Omental fat pad (tissue), 4 donors: Measurements from ENCODE around the gene FAR2. TPM values are rescaled to one million over a fixed set of nuclear protein-coding genes. Genes with fewer than 3 reads are reported as not detected.

Experiments used
- ATAC-seq: fragments of 150-250 bp; one replicate; pipeline ENCODE4 v1.9.1; 2016; ENCODE audit warnings: mild to moderate bottlenecking, moderate library complexity; ENCODE audit not compliant: low FRiP score
- DNase-seq: peaks from one replicate; pipeline ENCODE4 v3.0.0-alpha.2; 2019; ENCODE audit warnings: low spot score
- CTCF ChIP-seq, 3 donors: fragments of 450-650 bp; IDR thresholded peaks; one replicate each; pipeline ENCODE4 v1.5.1; 2016 to 2017; ENCODE audit warnings: antibody characterized with exemption in 3 of 3, mild to moderate bottlenecking in 3 of 3, moderate library complexity in 2 of 3
- total RNA-seq, 4 donors: library from RNA; depleted of rRNA; stranded (reverse); fragments of >200 nt; gene quantifications; one replicate each; pipeline ENCODE4 v1.1.0, GENCODE V29; 2016

The FAR2 gene
- total RNA-seq, 4 donors from 2014 or later, result 4.5 to 25.4 (median 18.7) TPM

- no peak for DNase-seq
- no peak for TF ChIP-seq CTCF (IDR thresholded peaks at IDR 0.05)
- ATAC-seq, result no peak
Observed at GRCh38 chr12:29225834-29226233, 76.8 kb downstream of the FAR2 start.

- ATAC-seq (no peak), DNase-seq (no peak)
- TF ChIP-seq CTCF (IDR thresholded peaks at IDR 0.05), result no peak
Observed at GRCh38 chr12:29226616-29227015, 77.5 kb downstream of the FAR2 start.

DNA sequence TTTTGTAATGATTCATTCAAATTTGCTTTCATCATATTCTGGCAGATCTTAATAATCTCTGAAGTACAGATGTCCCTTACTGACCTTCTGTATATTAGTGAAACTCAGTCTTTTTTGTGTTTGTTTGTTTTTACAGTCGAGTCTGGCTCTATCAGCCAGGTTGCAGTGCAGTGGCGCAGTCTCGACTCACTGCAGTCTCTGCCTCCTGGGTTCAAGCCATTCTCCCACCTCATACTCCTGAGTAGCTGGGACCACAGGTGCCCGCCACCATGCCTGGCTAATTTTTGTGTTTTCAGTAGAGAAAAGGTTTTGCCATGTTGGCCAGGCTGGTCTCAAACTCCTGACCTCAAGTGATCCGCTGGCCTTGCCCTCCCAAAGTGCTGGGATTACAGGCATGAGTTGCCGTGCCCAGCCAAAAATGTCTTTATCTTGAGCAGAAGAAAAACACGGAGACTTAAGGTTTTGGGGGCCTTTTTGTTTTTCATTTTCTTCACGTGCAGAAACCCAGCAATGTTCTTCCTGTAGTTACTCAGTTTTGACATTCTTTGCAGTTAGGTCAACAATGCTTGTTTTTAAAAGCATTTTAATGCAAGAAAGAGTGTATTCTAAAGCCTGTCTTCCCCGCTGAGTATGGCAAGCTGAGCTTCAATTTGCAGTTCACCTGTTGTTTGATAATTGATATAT, 79.5 kb downstream of the FAR2 start:
- no peak for TF ChIP-seq CTCF (IDR thresholded peaks at IDR 0.05)
- ATAC-seq (no peak), DNase-seq (no peak)

DNA sequence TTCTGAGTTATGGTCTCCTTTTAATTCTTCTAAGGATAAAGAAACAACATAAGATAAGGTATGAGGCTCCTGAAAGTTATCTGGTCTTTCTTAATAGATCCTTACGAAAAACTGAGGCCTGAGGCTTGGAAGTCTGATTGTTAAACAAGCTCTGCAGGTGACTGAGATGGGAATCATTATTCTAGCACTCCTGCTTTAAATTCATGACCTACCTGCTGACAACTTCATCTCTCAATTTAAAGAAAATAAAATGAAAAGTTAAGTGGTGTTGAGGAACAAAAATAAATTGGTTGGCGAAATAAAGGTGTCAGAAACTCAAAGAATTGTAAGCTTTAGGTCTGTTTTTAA, 80.1 kb downstream of the FAR2 start:
- ATAC-seq, result no peak
- no peak for DNase-seq
- no peak for TF ChIP-seq CTCF (IDR thresholded peaks at IDR 0.05)

DNA sequence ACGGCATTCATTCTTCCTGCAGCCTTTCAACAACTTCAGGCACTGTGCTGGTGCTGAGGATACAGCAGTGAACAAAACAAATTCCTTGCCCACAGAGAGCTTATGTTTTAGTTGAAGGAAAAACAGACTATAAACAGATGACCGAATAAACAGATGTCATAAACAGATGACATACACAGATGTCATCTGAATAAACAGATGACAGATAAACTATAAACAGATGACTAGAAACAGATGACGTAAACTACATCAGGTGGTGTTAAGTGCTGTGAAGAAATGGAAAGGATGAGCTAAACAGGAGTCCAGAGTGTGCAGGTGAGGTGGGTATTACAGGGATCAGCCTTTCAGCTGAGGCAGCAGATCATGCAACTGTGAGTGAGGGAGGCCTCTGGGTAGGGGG, 80.9 kb downstream of the FAR2 start:
- DNase-seq, result no peak
- ATAC-seq, result no peak
- no peak for TF ChIP-seq CTCF (IDR thresholded peaks at IDR 0.05)

DNA sequence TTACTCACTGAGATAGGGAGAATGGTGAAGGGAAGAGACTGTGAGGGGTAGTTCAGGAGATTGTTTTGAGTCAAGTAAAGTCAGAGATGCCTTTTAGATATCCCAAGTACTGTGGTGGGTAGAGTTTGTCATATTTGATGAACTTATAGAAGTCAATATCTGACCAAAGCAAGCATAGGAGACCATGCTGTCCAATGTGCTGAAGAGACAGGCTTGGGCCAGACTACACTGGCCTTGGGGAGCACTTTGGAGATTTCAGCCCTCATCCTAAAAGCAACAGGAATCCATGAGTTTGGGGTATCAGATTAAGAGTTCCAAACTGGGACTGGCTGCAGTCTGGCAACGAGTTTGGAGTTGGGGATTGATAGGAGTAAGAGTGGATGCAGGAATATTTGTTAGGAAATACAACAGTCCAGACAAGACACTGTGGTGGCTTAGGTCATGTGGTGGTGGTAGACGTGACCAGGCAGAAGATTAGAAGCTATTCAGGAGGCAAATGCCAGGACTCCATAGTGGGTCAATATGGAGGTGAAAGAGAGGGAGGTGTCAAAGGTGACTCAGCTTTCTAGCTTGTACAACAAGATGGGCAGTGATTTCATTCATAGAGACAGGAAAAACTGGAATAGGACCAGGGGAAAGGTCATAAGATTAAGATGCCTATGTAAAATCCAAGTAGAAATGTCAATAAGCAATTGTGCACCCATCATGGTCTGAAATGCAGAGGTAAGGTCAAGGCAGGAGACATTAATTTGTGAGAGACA, 81.9 kb downstream of the FAR2 start:
- DNase-seq, result no peak
- no peak for ATAC-seq
- no peak for TF ChIP-seq CTCF (IDR thresholded peaks at IDR 0.05)

GRCh38 chr12:29232086-29232485, 83.0 kb downstream of the FAR2 start:
- ATAC-seq (no peak), DNase-seq (no peak)
- no peak for TF ChIP-seq CTCF (IDR thresholded peaks at IDR 0.05)
